ENCODE data around the gene WDR18.

WDR18 gene

DNA sequence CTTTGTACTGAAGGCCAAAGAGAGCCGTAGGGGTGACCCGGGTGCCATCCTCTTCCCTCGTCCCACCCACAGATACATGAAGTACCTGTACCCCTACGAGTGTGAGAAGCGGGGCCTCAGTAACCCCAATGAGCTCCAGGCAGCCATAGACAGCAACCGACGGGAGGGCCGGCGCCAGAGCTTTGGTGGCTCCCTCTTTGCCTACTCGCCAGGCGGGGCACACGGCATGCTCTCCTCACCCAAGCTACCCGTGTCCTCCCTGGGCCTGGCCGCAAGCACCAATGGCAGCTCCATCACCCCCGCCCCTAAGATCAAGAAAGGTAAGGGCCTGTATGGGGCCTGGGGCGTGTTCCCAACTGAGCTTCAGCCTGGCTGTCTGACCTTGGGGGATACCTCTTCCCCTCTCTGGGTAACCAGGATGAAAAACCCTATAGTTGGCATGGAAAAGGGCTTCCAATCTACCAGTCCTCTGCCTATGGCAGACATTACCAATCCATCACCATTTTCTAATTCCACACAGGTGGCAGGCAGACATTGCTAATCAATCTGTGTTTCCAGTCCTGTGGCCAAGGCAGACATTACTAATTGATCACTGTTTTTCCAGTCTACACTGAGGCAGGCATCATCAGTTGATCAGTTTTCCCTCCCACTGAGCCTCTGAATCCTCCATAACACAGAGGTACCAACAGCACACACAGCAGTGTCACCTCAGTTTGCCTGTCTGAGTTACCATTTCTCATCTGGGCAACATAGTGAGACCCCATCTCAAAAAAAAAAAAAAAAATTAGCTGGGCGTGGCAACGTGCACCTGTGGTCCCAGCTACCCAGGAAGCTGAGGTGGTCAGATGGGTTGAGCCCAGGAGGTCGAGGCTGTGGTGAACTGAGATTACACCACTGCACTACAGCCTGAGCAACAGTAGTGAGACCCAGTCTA, 19.1 kb upstream of the WDR18 start:
- DNase-seq (ENCODE audit: low read depth): no peak

DNA sequence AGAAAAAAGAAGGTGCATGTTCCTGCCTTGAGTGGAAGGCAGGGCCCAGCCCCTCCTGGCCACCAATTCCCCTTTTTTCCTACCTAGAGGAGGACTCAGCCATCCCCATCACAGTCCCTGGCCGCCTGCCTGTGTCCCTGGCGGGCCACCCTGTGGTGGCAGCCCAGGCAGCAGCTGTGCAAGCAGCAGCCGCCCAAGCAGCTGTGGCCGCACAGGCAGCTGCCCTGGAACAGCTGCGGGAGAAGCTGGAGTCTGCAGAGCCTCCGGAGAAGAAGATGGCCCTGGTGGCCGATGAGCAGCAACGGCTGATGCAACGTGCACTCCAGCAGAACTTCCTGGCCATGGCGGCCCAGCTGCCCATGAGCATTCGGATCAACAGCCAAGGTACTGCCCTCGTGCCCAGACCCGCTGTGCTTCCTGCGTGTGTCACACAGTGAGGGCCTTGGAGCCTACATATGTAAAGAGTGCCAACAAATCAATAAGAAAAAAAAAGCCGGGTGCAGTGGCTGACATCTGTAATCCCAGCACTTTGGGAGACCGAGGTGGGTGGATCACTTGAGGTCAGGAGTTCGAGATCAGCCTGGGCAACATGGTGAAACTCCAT, 17.6 kb upstream of the WDR18 start:
- no peak for DNase-seq (ENCODE audit: low read depth)

DNA sequence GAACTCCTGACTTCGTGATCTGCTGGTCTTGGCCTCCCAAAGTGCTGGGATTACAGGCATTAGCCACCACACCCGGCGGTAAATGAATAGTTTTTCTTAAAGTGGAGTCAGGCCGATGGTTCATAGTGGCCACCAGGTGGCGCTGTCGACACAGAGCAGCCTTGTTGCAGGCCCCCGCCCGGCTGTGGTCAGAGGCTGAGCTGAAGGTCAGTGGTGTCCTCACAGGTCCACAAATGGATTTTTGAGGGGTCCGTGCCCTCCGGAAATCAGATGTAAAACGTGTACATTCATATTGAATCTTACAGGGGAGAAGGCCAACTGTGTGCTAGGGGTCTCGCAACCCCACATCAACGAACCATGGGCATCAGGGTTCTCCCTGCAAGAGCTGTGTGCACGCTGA, 13.4 kb upstream of the WDR18 start:
- DNase-seq (ENCODE audit: low read depth): no peak

DNA sequence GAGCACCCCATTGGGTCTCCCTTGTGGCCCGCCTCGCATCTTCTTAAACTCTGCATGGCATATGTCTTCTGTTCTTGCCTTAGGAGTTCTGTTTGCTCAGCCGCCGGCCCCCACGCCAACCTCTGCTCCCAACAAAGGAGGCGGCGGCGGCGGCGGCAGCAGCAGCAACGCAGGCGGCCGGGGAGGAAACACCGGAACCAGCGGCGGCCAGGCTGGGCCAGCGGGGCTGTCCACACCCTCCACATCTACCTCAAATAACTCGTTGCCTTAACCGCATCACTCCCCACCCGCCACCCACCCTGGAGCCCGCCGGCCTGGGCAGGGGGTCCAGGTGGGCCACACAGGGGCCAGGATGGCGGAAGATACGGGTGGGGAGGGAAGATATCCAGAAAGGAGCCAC, 12.3 kb upstream of the WDR18 start:
- no peak for DNase-seq (ENCODE audit: low read depth)

DNA sequence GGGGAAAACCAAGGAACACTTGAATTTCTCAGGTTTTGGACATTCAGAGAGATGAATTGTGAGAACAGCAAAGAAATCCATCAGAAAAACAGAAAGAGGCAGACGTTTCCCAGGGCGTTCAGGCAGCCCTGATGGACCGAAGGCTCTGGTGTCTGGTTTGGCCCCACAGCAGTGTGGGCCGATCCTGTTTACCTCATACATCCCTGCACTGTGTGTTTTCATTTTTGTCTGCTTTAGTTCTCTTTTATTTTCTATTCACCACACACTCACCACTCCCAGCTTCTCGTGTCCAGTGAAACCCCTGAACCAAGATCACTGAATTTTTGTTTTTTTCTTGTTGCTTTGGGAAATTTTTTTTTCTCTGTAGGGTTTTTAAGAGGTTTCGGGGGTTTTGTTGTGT, 11.9 kb upstream of the WDR18 start:
- no peak for DNase-seq (ENCODE audit: low read depth)

DNA sequence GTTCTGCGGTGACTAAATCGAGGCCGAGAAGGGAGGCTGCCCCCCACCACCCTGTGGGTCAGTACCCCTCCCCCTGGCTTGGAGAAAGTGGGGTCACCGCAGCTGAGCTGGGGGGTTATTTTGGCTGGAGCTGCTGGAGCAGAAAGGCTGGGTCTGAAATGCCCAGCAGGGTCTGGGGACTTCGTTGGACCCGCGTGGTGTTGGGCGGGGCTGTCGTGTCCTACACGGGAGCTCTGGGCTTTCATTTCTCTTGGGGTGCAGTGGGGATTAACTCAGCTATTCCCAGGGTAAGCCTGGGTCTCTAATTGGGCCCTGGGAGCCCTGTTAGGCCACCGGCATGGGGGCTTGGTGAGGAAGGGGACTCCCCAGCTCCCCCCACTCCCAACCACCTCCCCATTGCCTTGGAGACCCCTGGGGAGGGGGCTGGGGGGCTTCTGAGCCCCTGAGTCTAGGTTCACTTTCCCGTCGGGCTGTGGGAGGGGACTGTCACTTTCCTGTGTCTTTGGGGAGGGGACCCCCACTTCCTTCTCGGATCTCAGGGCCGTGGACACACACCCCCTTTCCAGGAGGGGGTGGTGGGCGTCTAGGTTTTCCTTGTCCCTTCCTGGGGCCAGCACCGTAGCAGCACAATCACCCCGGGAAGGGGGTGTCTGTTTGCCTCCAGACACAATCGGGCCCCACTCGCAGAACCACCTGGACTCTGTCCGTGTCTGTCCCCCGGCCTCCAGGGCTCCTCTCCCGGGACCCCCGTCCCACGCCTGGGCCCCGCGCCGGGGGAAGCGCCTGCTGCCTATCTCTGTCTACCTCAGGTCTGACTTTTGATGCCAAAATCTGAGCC, 10.2 kb upstream of the WDR18 start:
- no peak for DNase-seq (ENCODE audit: low read depth)

DNA sequence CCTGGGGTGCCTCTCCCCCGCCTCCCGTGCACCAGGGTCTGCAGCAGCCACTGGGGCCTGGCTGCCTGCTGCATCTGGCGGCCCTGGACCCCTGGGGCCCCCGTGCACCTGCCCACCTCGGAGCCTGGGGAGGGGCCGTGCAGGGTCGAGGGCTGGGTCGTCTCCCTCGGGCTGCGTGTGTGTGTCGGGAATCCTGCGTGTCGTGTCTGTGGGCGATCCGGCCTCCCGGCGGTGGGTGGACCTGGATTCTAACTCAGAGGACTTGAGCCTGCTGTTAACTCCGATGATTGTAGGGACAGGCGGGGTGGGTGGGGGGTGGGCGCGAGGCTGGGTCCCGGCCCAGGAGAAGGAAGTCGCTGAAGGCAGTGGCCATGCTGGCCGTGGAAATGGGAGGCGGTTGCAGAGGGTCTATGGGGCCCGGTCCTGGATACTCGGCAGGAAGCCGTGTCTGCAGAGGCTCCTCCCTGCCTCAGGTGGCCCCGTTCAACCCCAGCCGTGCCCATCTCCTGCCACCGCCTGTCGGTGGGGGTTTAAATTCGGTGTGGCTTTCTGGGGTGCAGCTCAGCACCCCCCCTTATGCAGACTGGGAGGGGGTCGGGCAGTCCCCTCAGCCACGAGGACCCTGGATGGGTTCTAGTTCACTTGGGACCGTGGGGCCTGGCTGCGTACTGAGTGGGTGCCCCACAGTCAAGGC, 9.4 kb upstream of the WDR18 start:
- no peak for DNase-seq (ENCODE audit: low read depth)

DNA sequence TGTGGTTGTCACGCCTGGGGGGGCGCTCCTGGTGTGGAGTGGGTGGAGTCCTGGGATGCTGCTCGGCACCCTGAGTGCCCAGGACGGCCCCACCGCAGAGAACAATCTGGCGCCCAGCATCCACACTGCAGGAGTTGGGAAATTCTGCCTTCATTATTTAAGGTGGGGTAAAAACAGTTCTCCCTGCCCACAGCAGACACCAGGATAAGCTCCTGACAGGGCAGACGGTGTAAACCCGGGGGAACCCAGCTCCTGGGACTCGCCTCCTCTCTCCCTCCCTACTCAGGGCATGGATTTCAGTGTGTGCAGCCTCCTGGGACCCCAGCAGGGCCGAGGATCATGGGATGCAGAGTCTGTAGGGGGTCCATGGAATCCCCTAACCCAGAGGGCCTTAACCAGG, 7.7 kb upstream of the WDR18 start:
- no peak for DNase-seq (ENCODE audit: low read depth)

DNA sequence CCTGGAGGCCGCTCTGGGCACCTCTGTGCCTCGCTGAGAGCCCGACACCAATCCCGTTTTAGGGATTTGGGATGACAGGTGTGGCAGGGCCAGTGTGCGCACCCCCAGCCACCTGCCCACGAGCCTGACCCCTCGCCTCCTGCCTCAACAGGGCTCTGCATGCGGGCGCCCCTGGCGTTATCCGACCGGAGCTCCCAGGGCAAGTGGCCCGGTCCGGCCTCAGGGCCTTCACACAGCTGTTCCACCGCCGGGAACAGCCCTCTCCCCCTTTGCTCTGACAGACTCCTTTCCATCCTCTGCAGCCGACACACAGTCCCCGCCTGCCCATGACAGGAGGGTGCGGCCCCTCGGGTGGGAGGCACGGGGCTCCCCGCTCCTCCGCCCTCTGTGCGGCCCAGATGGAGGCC, 7.1 kb upstream of the WDR18 start:
- no peak for DNase-seq (ENCODE audit: low read depth)

DNA sequence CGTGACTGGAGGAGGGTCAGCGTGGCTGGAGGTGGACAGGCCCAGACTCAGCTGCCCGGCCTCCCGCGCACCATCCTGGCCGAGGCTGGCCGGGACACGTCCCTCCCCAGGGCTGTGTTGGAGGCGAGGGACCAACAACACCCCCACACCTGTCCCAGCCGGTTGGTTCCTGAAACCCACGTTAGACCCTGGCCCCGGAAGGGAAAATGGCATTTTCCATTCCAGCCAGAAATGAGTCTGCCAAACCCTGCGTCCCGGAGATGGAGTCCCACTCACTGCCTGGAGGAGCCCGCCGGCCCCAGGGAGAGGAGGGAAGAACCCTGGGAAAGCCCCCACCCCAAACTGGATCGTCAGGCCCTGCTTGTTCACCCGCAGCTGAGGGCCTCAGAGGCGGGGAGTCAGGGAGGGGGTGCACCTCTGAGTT, 4.8 kb upstream of the WDR18 start:
- DNase-seq (ENCODE audit: low read depth): no peak

DNA sequence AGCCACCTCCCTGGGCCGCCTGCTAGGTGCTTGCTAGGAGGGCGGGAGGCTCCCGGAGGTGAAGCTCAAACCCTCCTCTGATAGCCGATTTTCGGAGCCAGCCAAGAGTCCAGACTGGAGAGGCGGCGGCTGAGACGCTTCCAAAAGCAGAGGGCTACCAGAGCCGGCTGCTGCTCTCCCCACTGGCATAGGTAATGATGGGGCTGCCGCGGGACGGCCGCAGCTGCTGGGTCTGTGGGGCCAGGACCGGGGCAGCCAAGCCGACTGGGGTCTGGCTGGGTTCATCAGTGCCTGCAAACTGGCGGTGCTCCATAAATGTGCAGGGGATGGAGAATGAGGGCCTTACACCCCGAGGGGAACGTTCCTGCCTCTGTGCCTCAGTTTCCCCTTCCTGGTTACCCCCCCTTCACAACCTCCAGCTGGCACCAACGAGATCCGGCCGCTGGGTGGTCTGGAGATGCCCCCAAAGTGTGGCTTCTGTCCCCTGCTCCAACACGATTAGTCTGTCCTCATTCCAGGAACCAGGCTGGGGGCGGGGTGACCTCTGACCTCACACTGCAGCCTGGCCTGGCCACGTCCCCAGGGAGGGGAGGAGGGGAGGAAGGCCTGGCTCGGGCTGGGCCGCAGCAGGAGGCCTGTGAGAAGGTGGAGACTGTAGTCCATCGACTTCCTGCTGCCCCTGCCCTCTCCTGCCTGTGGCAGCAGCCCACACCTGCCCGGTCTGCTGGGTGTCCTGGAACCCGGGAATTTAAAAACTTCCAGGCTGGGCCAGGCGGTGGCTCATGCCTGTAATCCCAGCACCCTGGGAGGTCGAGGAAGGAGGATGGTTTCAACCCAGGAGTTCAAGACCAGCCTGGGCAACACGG, 3.8 kb upstream of the WDR18 start:
- no peak for DNase-seq (ENCODE audit: low read depth)

DNA sequence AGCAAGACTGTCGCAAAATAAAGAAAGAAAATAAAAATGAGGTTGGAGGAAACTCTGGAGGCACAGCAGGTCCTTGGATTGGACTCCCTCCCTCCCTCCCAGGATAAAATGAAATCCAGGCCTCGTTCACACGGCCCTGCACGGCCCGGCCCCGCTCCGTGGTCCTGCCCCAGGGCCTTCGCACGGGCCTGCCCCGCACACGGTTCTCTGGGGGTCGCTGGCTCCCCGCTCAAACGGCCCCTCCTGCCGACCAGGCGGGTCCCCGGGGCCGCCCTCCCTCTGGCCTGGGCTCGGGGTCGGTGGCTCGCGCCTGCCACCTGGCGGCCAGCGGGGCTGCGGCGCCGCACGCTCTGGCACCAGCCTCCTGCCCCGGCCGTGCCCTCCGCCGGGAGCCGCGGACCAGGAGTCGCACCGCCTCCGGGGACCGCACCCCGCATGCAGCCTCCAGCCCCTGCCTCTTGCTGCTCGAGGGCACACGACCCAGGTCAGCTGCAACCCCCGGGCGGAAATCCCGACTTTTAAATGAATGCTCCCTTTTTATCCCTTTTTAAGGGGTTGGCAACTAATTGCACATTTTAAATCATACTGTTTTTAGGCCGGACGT, 1.5 kb upstream of the WDR18 start:
- DNase-seq (ENCODE audit: low read depth): no peak

DNA sequence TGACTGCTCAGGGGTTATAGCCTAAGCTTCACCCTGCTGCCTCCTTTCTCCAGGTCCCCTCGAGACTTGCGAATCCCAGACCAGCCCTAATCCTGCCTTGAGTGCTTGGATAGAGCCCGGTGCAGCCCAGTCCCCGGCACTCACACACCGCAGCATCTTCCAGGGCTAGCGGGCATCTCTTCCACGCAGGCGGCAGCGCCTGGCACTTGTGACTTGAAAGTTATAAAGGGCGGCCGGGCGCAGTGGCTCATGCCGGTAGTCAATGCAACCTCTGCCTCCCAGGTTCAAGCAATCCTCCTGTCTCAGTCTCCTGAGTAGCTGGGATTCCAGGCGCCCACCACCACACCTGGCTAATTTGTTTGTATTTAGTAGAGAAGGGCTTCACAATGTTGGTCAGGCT, 1.9 kb downstream of the WDR18 start:
- no peak for DNase-seq (ENCODE audit: low read depth)

DNA sequence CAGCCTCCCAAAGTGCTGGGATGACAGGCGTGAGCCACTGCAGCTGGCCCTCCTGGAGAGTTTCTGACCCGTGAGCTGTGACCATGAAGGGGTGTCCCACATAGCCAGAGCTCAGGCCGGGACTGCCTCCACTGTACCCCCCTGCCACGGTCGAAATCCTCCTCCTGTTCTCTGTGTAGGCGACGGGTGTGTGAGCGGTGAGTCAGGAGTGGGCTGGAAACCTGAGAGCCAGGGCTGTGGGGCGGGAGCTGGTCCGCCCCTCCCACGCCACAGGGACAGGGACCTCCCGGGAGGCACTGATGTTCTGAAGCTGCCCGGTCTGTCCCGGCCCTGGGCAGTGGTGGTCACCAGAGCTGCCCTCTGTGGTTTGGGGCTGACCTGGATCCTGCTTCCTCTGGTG, 3.9 kb downstream of the WDR18 start:
- DNase-seq (ENCODE audit: low read depth): no peak

DNA sequence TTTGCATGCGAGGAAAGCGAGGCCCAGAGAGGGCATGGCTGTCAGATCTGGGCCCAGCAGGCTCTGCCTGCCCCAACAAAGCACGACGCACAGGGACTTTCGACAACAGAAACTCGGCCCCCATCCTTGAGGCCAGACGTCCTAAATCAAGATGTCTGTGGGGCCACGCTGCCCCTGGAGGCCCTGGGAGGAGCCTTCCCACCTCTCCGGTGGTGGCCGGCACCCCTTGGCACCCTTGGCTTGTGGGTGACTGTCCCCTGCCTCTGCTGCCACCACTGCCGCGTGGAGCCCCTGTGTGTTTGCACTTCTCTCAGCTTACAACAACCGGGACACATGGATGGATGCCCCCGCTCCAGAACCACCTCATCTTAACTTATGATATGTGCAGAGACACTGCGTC, 4.4 kb downstream of the WDR18 start:
- no peak for DNase-seq (ENCODE audit: low read depth)

DNA sequence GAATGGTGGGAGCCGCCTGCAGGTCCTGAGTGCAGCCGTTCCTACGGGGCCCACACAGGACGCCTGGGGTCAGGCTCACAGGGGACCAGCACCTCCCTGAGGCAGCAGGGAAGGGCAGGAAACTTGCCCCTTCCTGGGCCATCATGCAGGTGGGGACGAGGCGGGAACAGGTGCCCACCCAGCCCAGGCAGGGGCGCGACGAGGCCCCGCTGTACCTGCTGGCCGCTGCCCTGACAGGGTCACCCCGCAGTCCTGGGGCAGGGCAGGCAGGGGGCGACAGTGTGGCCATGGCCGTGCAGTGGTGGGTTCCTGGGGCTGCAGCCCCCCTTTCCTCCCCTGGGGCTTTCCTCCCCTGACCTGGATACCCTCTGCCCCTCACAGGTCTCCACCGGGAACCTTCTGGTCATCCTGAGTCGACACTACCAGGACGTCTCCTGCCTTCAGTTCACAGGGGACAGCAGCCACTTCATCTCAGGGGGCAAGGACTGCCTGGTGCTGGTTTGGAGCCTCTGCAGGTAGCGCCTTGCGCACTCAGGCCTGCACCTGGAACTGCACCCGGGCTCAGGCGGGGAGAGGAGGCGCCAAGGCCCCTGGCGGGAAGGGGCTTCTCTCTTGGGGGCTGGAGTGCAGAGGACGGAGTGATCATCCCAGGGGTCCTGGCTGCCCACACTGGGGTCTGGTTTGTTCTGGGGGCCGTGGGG, 5.4 kb downstream of the WDR18 start:
- no peak for DNase-seq (ENCODE audit: low read depth)

DNA sequence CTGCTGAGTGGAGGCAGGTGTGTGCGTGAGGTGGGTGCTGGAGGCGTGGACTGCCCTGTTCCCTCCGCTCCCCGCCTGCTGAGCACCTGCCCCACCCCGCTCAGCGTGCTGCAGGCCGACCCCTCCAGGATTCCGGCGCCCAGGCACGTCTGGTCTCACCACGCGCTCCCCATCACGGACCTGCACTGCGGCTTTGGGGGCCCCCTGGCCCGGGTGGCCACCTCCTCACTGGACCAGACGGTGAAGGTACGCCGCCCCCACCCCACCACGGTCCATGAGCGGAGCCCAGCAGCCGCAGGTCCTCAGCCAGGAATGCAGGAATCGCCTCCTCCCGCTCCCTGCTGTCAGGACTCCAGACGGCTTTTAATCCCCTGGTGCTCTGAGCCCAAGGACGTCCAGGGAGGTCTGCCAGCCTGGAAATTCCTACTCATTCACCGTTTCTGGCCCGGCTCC, 6.0 kb downstream of the WDR18 start:
- DNase-seq (ENCODE audit: low read depth): no peak

DNA sequence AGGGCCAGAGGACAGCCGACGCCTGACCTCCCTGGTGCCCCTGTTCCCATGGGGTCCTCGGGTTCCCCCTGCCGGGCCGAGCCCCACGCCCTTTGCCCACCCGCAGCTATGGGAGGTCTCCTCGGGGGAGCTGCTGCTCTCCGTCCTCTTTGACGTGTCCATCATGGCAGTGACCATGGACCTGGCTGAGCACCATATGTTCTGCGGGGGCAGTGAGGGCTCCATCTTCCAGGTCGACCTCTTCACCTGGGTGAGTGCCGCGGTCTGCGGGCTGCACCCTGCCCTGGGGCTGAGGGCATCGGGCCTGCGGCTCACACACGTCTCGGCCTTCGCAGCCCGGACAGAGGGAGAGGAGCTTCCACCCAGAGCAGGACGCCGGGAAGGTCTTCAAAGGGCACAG, 6.6 kb downstream of the WDR18 start:
- no peak for DNase-seq (ENCODE audit: low read depth)

DNA sequence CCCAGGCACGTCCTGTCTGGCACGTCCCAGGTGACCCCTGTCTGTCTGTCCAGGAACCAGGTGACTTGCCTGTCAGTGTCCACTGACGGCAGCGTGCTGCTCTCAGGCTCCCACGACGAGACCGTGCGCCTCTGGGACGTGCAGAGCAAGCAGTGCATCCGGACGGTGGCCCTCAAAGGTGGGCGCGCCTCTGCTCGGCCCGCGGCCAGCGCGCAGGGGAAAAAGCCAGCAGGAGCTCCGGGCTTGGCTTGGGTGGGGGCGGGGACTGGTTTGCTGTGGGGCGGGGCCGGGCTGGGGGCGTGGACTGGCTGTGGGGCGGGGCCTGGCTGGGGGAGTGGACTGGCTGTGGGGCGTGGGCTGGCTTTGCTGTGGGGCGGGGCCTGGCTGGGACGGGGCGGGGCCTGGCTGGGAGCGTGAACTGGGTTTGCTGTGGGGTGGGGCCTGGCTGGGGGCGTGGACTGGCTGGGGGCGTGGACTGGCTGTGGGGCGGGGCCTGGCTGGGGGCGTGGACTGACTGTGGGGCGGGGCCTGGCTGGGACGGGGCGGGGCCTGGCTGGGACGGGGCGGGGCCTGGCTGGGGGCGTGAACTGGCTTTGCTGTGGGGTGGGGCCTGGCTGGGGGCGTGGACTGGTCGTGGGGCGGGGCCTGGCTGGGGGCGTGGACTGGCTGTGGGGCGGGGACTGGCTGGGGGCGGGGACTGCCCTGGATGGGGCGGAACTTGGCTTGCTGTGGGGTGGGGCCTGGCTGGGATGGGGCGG, 7.2 kb downstream of the WDR18 start:
- no peak for DNase-seq (ENCODE audit: low read depth)

Measured in GM04503 (cell line).